Osteocyte (in vitro differentiated cells): ENCODE measurements around the gene SYNJ2. TPM values are rescaled to one million over a fixed set of nuclear protein-coding genes. Genes with fewer than 3 reads are reported as not detected.

Source experiments
- DNase-seq: peaks from one replicate; pipeline ENCODE4 v3.0.0; 2021; ENCODE audit warnings: mixed read lengths; ENCODE audit not compliant: unreplicated experiment; ENCODE audit errors: extremely low spot score
- H3K27ac Mint-ChIP-seq: one replicate; pipeline ENCODE4 v1.8.0; 2021; ENCODE audit warnings: mild to moderate bottlenecking, mixed read lengths; ENCODE audit not compliant: unreplicated experiment
- H3K27me3 Mint-ChIP-seq: one replicate; pipeline ENCODE4 v1.8.0; 2021; ENCODE audit warnings: mixed read lengths; ENCODE audit not compliant: unreplicated experiment
- H3K36me3 Mint-ChIP-seq: one replicate; pipeline ENCODE4 v1.8.0; 2021; ENCODE audit warnings: mixed read lengths; ENCODE audit not compliant: unreplicated experiment
- H3K4me1 Mint-ChIP-seq: one replicate; pipeline ENCODE4 v1.8.0; 2021; ENCODE audit warnings: mixed read lengths; ENCODE audit not compliant: unreplicated experiment
- H3K4me3 Mint-ChIP-seq: one replicate; pipeline ENCODE4 v1.8.0; 2021; ENCODE audit warnings: mild to moderate bottlenecking, moderate library complexity, mixed read lengths; ENCODE audit not compliant: unreplicated experiment
- H3K9me3 Mint-ChIP-seq: one replicate; pipeline ENCODE4 v1.8.0; 2021; ENCODE audit warnings: mixed read lengths; ENCODE audit not compliant: unreplicated experiment
- total RNA-seq: library from RNA; stranded (reverse); gene quantifications from 2 replicates; pipeline ENCODE4 v1.2.1, GENCODE V29; 2021
- TF ChIP-seq, protein P1 (sequence below): fragments of 200-600 bp; sonication (generic); IDR thresholded peaks from 2 replicates; pipeline ENCODE4 v1.5.0; 2021; ENCODE audit warnings: antibody characterized with exemption, mild to moderate bottlenecking, moderate library complexity

The SYNJ2 gene
- total RNA-seq, 1 donor from 2014 or later, result 94.5 TPM

DNA sequence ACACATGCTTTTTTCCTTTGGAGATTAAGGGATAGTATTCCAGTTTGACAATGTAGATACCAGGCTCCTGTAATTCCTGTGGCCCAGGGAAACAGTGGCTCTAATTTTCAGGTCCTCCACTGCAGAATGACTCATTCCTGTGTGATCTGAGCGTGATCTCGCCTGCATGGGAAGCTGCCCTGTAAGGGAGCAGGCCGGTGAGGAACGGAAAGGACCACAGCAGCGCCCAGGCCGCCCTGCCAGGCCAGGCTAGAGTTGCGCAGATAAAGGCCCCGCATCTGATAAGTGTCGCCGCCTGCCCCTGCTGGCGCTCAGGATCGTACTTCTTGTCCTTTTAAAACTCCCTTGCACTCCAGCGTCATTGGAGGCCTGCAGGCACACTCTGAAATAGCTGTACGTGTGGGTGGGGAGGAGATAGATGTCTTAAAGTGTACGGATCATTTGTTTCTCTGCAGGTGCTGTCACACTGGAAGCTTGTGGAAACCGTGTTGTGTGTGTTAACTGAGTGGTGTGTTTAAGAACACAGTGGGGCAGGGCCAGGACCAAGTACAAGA lies 60.7 kb downstream of the SYNJ2 start:
- Mint-ChIP-seq H3K27me3 (no peaks in the 10 kb centered on the region), H3K27ac (peak overlapping the region; percentile 95), H3K9me3 (no peaks in the 10 kb centered on the region), H3K4me3 (peak overlapping the region; percentile 38), H3K4me1 (peaks cover 67% of the 10 kb centered on the region), H3K36me3 (peaks cover 37% of the 10 kb centered on the region)
- TF ChIP-seq, protein P1, sequence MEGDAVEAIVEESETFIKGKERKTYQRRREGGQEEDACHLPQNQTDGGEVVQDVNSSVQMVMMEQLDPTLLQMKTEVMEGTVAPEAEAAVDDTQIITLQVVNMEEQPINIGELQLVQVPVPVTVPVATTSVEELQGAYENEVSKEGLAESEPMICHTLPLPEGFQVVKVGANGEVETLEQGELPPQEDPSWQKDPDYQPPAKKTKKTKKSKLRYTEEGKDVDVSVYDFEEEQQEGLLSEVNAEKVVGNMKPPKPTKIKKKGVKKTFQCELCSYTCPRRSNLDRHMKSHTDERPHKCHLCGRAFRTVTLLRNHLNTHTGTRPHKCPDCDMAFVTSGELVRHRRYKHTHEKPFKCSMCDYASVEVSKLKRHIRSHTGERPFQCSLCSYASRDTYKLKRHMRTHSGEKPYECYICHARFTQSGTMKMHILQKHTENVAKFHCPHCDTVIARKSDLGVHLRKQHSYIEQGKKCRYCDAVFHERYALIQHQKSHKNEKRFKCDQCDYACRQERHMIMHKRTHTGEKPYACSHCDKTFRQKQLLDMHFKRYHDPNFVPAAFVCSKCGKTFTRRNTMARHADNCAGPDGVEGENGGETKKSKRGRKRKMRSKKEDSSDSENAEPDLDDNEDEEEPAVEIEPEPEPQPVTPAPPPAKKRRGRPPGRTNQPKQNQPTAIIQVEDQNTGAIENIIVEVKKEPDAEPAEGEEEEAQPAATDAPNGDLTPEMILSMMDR, result no peak
- DNase-seq, result peak; percentile 84

DNA sequence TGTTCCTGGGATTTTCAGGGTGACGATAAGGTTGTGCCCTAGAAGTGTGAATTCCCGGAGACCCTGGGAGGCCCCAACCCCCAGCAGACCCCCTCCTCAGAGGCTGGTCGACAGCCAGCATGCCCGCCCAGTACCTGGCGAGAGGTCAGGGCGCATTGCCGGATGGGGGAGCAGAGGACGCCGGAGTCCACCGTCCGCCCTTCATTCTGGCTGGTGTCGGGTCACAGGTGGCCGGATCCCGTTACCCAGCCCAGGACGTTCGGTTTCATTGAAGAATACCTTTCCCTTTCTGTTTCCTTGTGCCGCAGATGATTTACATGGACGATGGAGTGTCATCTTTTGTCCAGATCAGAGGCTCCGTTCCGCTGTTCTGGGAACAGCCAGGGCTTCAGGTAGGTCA lies 61.3 kb downstream of the SYNJ2 start:
- Mint-ChIP-seq H3K4me1 (peaks cover 63% of the 10 kb centered on the region), H3K27ac (peak overlapping the region; percentile 95), H3K9me3 (no peaks in the 10 kb centered on the region), H3K27me3 (no peaks in the 10 kb centered on the region), H3K36me3 (peaks cover 38% of the 10 kb centered on the region), H3K4me3 (no peak overlapping the region)
- TF ChIP-seq, protein P1, result no peak
- DNase-seq, result peak; percentile 83

DNA sequence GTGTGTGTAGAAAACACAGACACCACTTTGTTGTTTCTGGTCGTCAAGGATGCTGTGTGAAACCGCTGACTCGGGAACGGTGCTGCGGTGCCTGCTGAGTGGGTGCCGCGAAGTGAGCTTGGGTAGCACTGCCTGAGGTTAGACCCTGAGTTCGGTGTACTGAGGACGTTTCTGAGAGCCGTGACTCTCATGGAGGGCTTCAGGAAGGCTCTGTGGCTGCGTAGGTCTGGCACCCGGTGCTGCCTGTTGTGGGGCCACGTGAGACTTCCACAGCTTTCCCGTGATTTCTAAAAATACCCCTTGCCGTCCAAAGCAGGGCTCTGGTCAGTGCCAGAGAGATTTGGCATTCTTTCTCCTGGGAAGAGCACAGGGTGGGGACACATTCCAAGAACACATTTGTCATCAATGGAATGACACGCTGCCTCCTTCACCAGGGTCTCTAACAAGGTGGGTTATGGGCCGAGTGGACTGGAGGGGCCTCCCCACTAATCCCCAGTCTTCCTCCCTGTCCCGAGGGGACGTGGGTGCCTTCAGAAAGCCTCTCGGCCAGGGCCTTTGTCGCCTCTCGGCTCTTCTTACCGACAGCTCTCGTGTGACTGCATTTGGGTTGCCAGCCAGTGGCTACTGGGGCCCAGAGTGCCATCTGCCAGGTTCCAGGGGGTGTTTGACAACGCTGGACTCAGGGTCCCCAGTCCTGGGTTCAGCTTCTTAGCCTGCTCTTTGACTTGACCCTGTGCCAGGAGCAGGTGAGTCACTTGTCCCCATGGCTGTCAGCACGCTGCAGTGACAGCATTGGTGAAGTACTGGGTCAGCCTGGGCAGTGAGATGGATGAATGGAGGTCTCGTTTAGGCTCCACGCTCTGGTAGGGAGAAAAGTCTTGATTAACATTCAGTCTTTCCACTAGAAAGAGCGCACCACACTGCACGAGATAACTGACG lies 62.2 kb downstream of the SYNJ2 start:
- H3K9me3 Mint-ChIP-seq, result no peaks in the 10 kb centered on the region
- no peak overlapping the region for H3K4me3 Mint-ChIP-seq
- no peaks in the 10 kb centered on the region for H3K27me3 Mint-ChIP-seq
- peak overlapping the region; percentile 95 for H3K27ac Mint-ChIP-seq
- H3K36me3 Mint-ChIP-seq, result peaks cover 41% of the 10 kb centered on the region
- peaks cover 55% of the 10 kb centered on the region for H3K4me1 Mint-ChIP-seq
- DNase-seq, result no peak
- TF ChIP-seq, protein P1, result no peak

DNA sequence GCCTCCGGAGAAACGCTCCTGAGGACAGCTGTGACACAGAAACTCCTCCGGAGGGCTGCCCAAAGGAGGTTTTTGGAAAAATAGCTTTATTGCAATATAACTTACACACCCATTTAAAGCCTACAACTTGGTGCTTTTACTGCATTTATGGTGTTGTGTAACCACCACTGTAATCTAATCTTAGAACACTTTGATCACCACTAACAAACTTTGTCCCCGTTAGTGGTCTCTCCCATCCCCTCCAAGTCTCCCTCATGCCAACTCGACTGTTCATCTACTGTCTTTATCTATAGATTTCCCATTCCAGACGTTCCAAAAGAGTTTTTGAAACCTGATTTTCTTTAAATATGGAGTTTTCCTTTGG lies 62.8 kb downstream of the SYNJ2 start:
- Mint-ChIP-seq H3K27ac (no peak overlapping the region), H3K27me3 (no peaks in the 10 kb centered on the region)

More for the DNA sequence above, 62.8 kb downstream of the SYNJ2 start:
- TF ChIP-seq, protein P1, result no peak
- Mint-ChIP-seq H3K9me3 (no peaks in the 10 kb centered on the region), H3K4me1 (peaks cover 48% of the 10 kb centered on the region), H3K4me3 (no peak overlapping the region), H3K36me3 (peaks cover 40% of the 10 kb centered on the region)
- DNase-seq, result no peak
